Kidney glomerular epithelial cell (primary cell): ENCODE data around the gene CPPED1.
"Not testable (repeated sequence)": the region's sequence is repeated elsewhere in the genome, so short reads cannot be mapped to it uniquely, and the experiment has no call there.

Experiments used
- DNase-seq: peaks from one replicate; lab custom pipeline; 2025; lab: John Stamatoyannopoulos, UW

CPPED1 gene

GRCh38 chr16:12802048-12802447 is 1.6 kb downstream of the CPPED1 start:
- DNase-seq = no peak

- DNase-seq = peak; percentile 65
Observed at GRCh38 chr16:12801511-12802042, 2.1 kb downstream of the CPPED1 start.

GRCh38 chr16:12800817-12801216 is 2.9 kb downstream of the CPPED1 start:
- DNase-seq = no peak

GRCh38 chr16:12799996-12800395 is 3.7 kb downstream of the CPPED1 start:
- not testable (repeated sequence) for DNase-seq

- DNase-seq = peak; percentile 18
Observed at GRCh38 chr16:12798846-12799245, 4.8 kb downstream of the CPPED1 start.

GRCh38 chr16:12798171-12798570 is 5.5 kb downstream of the CPPED1 start:
- DNase-seq = no peak

GRCh38 chr16:12796498-12796897 is 7.2 kb downstream of the CPPED1 start:
- no peak for DNase-seq

- DNase-seq = no peak
Observed at GRCh38 chr16:12794486-12795387, 8.9 kb downstream of the CPPED1 start.

GRCh38 chr16:12793865-12794240 is 9.8 kb downstream of the CPPED1 start:
- no peak for DNase-seq

- no peak for DNase-seq
Observed at GRCh38 chr16:12793120-12793864, 10.4 kb downstream of the CPPED1 start.

GRCh38 chr16:12792528-12792927 is 11.2 kb downstream of the CPPED1 start:
- not testable (repeated sequence) for DNase-seq

- DNase-seq = no peak
Observed at GRCh38 chr16:12791340-12791739, 12.3 kb downstream of the CPPED1 start.

- DNase-seq = no peak
Observed at GRCh38 chr16:12788758-12789157, 14.9 kb downstream of the CPPED1 start.

- no peak for DNase-seq
Observed at GRCh38 chr16:12786081-12786480, 17.6 kb downstream of the CPPED1 start.

- no peak for DNase-seq
Observed at GRCh38 chr16:12784076-12784475, 19.6 kb downstream of the CPPED1 start.

- DNase-seq = no peak
Observed at GRCh38 chr16:12781777-12782176, 21.9 kb downstream of the CPPED1 start.

GRCh38 chr16:12780467-12780866 is 23.2 kb downstream of the CPPED1 start:
- DNase-seq = no peak

- no peak for DNase-seq
Observed at GRCh38 chr16:12778726-12779125, 25.0 kb downstream of the CPPED1 start.

- no peak for DNase-seq
Observed at GRCh38 chr16:12775656-12776236, 27.9 kb downstream of the CPPED1 start.

GRCh38 chr16:12773221-12773620 is 30.5 kb downstream of the CPPED1 start:
- DNase-seq = no peak

- DNase-seq = no peak
Observed at GRCh38 chr16:12771341-12771798, 32.3 kb downstream of the CPPED1 start.

GRCh38 chr16:12769525-12769924 is 34.2 kb downstream of the CPPED1 start:
- no peak for DNase-seq
